Mesenteric fat pad (tissue), 1 donor: ENCODE measurements around the gene SMPD3. TPM values are rescaled to one million over a fixed set of nuclear protein-coding genes. Genes with fewer than 3 reads are reported as not detected.
A peak's percentile ranks its signal among the peaks of the same experiment; 100 is the strongest.

Experiments
- DNase-seq: peaks from one replicate; pipeline ENCODE4 v3.0.0-alpha.2; 2020; ENCODE audit warnings: low spot score
- total RNA-seq: library from RNA; stranded (reverse); fragmentation: NEBNext Ultra II Directional; extraction: Animal tissue kit (Norgen Biotek cat#: 25700); gene quantifications from one replicate; pipeline ENCODE4 v1.2.1, GENCODE V29; 2021
- donor health status: DM: yes; HTN: yes; CAD: no.

Gene SMPD3
- total RNA-seq, 1 donor from 2014 or later, result 0.58 TPM

GRCh38 chr16:68472581-68472980 is 24.3 kb upstream of the SMPD3 start:
- DNase-seq, result peak; percentile 60

- peak; percentile 83 for DNase-seq
These were observed 22.3 kb upstream of the SMPD3 start for GRCh38 chr16:68470461-68471150.

GRCh38 chr16:68469796-68470460 is 21.6 kb upstream of the SMPD3 start:
- no peak for DNase-seq

GRCh38 chr16:68468842-68469241 is 20.5 kb upstream of the SMPD3 start:
- no peak for DNase-seq

GRCh38 chr16:68466174-68466573 is 17.9 kb upstream of the SMPD3 start:
- no peak for DNase-seq

GRCh38 chr16:68463904-68464303 is 15.6 kb upstream of the SMPD3 start:
- DNase-seq, result no peak

- DNase-seq, result no peak
These were observed 11.8 kb upstream of the SMPD3 start for GRCh38 chr16:68460067-68460466.

GRCh38 chr16:68459457-68459856 is 11.1 kb upstream of the SMPD3 start:
- no peak for DNase-seq

- no peak for DNase-seq
These were observed 10.2 kb upstream of the SMPD3 start for GRCh38 chr16:68458551-68458950.

- no peak for DNase-seq
These were observed 9.8 kb upstream of the SMPD3 start for GRCh38 chr16:68458101-68458500.

- DNase-seq, result no peak
These were observed 7.3 kb upstream of the SMPD3 start for GRCh38 chr16:68455631-68456030.

- DNase-seq, result no peak
These were observed 6.7 kb upstream of the SMPD3 start for GRCh38 chr16:68454920-68455435.

GRCh38 chr16:68453816-68454215 is 5.5 kb upstream of the SMPD3 start:
- DNase-seq, result no peak

- DNase-seq, result no peak
These were observed 3.9 kb upstream of the SMPD3 start for GRCh38 chr16:68452176-68452575.

GRCh38 chr16:68451676-68452075 is 3.4 kb upstream of the SMPD3 start:
- no peak for DNase-seq

GRCh38 chr16:68450741-68451255 is 2.5 kb upstream of the SMPD3 start:
- DNase-seq, result no peak

- peak; percentile 89 for DNase-seq
These were observed 502 bp downstream of the SMPD3 start for GRCh38 chr16:68447653-68448359.

- DNase-seq, result peak; percentile 82
These were observed 1.3 kb downstream of the SMPD3 start for GRCh38 chr16:68446681-68447652.

GRCh38 chr16:68445458-68445857 is 2.9 kb downstream of the SMPD3 start:
- DNase-seq, result no peak

GRCh38 chr16:68444056-68444657 is 4.2 kb downstream of the SMPD3 start:
- peak; percentile 68 for DNase-seq
